Stimulated activated CD4-positive, alpha-beta T cell treated with anti-CD3 and anti-CD28 coated beads, Interleukin-2, amount 100 ng/mL, for 24 hours (primary cell): Measurements from ENCODE around the gene MACROD1.
A peak's percentile ranks its signal among the peaks of the same experiment; 100 is the strongest.

ENCODE experiments used
- DNase-seq, 2 donors: peaks; one replicate each; pipeline ENCODE4 v3.0.0-alpha.2; 2020

MACROD1 gene

GRCh38 chr11:64029773-64030172, 136.1 kb downstream of the MACROD1 start:
- DNase-seq = no peak

- peak in 1 of 2 donors; percentile 27 for DNase-seq
Observed at GRCh38 chr11:64028398-64029115, 137.4 kb downstream of the MACROD1 start.

- no peak for DNase-seq
Observed at GRCh38 chr11:64027651-64028397, 138.1 kb downstream of the MACROD1 start.

- no peak for DNase-seq
Observed at GRCh38 chr11:64026575-64027205, 139.2 kb downstream of the MACROD1 start.

GRCh38 chr11:64025205-64025604, 140.7 kb downstream of the MACROD1 start:
- no peak for DNase-seq

- DNase-seq = no peak
Observed at GRCh38 chr11:64023712-64024710, 141.9 kb downstream of the MACROD1 start.

GRCh38 chr11:64022125-64022784, 143.7 kb downstream of the MACROD1 start:
- no peak for DNase-seq

- DNase-seq = no peak
Observed at GRCh38 chr11:64021757-64022093, 144.2 kb downstream of the MACROD1 start.

GRCh38 chr11:64020976-64021756, 144.7 kb downstream of the MACROD1 start:
- no peak for DNase-seq

- no peak for DNase-seq
Observed at GRCh38 chr11:64019106-64020037, 146.5 kb downstream of the MACROD1 start.

- no peak for DNase-seq
Observed at GRCh38 chr11:64018310-64018709, 147.6 kb downstream of the MACROD1 start.

- DNase-seq = no peak
Observed at GRCh38 chr11:64017945-64018224, 148.0 kb downstream of the MACROD1 start.

GRCh38 chr11:64015935-64016845, 149.7 kb downstream of the MACROD1 start:
- no peak for DNase-seq

- DNase-seq = no peak
Observed at GRCh38 chr11:64015510-64015909, 150.4 kb downstream of the MACROD1 start.

GRCh38 chr11:64014356-64014755, 151.6 kb downstream of the MACROD1 start:
- no peak for DNase-seq

GRCh38 chr11:64013141-64013896, 152.6 kb downstream of the MACROD1 start:
- no peak for DNase-seq

- DNase-seq = no peak
Observed at GRCh38 chr11:64011371-64011770, 154.5 kb downstream of the MACROD1 start.

- DNase-seq = no peak
Observed at GRCh38 chr11:64010783-64011182, 155.1 kb downstream of the MACROD1 start.

GRCh38 chr11:64009710-64010109, 156.2 kb downstream of the MACROD1 start:
- no peak for DNase-seq
